Activated T-cell treated with anti-CD3 and anti-CD28 coated beads, Interleukin-2, amount 50 U/mL, for 4 hours (primary cell): ENCODE results near the gene CLC. TPM values are rescaled to one million over a fixed set of nuclear protein-coding genes. Genes with fewer than 3 reads are reported as not detected.
"Not testable (repeated sequence)": the region's sequence is repeated elsewhere in the genome, so short reads cannot be mapped to it uniquely, and the experiment has no call there.

Experiments
- ATAC-seq, 2 donors: fragments of 200-7000 bp; cut with Tn5 transposase; one replicate each; pipeline ENCODE4 v1.10.0; 2021
- DNase-seq: peaks from one replicate; pipeline ENCODE4 v3.0.0-alpha.2; 2020
- H3K27me3 Mint-ChIP-seq: one replicate; pipeline ENCODE4 v1.8.0; 2021; ENCODE audit warnings: low read depth, mixed read lengths
- H3K36me3 Mint-ChIP-seq: one replicate; pipeline ENCODE4 v1.8.0; 2022; ENCODE audit warnings: mixed read lengths; ENCODE audit not compliant: insufficient read depth
- H3K4me1 Mint-ChIP-seq: one replicate; pipeline ENCODE4 v1.8.0; 2021; ENCODE audit warnings: low read depth, mixed read lengths
- H3K4me3 Mint-ChIP-seq: one replicate; pipeline ENCODE4 v1.8.0; 2021; ENCODE audit warnings: mild to moderate bottlenecking, moderate library complexity, mixed read lengths
- H3K9me3 Mint-ChIP-seq: one replicate; pipeline ENCODE4 v1.8.0; 2021; ENCODE audit warnings: mixed read lengths
- total RNA-seq, 3 donors: library from RNA; stranded (reverse); gene quantifications; one replicate each; pipeline ENCODE4 v1.2.1, GENCODE V29; 2021

CLC gene
- total RNA-seq, 3 donors from 2014 or later, result 1.2 to 2.3 TPM; not detected in 1

DNA sequence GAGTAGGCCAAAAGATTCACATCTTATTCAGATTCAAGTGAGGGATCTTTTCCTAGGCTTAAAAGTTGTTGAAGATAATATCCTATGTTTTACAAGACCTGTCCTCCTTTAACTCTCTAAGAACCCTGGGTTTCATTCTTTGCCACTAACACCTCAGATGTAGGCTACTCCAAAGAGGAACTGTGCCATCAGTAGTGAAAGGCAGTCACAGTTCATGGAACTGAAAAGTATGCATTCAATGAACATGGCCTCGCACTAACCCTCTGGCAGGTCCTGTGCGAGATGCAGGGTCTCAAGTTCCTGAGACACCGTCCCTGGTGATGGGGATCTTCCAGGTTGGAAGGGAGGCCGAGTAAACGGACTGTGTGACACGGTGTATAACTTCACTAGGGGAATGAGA is 29.2 kb downstream of the CLC start:
- H3K4me1 Mint-ChIP-seq, result peaks cover 60% of the 10 kb centered on the region

GRCh38 chr19:39705578-39706188 is 32.1 kb downstream of the CLC start:
- ATAC-seq (peak; percentile 45 to 63), DNase-seq (no peak)
- Mint-ChIP-seq H3K4me3 (no peak overlapping the region), H3K4me1 (peaks cover 54% of the 10 kb centered on the region), H3K36me3 (no peaks in the 10 kb centered on the region), H3K27me3 (no peaks in the 10 kb centered on the region), H3K9me3 (no peaks in the 10 kb centered on the region)

More for the DNA sequence above, 29.2 kb downstream of the CLC start:
- ATAC-seq (no peak), DNase-seq (no peak)
- no peak overlapping the region for H3K4me3 Mint-ChIP-seq
- H3K9me3 Mint-ChIP-seq, result no peaks in the 10 kb centered on the region
- H3K27me3 Mint-ChIP-seq, result peaks cover 4% of the 10 kb centered on the region
- H3K36me3 Mint-ChIP-seq, result no peaks in the 10 kb centered on the region

- Mint-ChIP-seq H3K4me3 (no peak within 1 kb of the TSS), H3K27me3 (no peaks in the 10 kb centered on the region), H3K36me3 (no peaks in the 10 kb centered on the region), H3K9me3 (no peaks in the 10 kb centered on the region), H3K4me1 (peaks cover 41% of the 10 kb centered on the region)
- ATAC-seq (peak; percentile 83 to 85), DNase-seq (no peak)
Measured at GRCh38 chr19:39704181-39705044, 33.4 kb downstream of the CLC start, which contains the start of gene LGALS14. Gene LGALS14, plus strand, starts transcription at chr19:39704481. Its CDS starts 48 bp downstream, at chr19:39704529.

- Mint-ChIP-seq H3K4me3 (no peak overlapping the region), H3K27me3 (no peaks in the 10 kb centered on the region), H3K9me3 (no peaks in the 10 kb centered on the region), H3K36me3 (no peaks in the 10 kb centered on the region), H3K4me1 (peaks cover 26% of the 10 kb centered on the region)
- DNase-seq, result no peak
- ATAC-seq, result no peak
Measured at GRCh38 chr19:39701291-39701690, 36.5 kb downstream of the CLC start.

DNA sequence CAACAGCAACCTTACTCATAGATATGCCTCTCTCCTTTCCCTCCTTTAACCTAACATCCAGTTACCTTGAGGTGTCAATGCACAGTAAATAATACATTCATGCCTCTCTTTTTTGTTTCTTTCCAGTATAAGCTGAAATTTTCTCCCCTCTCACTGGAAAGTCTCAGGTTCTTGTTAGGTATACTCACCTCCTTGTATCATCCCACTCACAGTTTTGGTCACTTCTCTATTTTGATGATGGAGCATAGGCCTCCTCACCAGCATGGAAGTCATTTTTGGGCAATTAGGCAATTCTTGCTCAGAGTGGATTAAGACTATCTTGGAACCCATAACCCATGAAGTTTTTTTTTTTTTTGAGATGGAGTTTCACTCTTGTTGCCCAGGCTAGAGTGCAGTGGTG is 39.3 kb downstream of the CLC start:
- Mint-ChIP-seq H3K4me1 (peaks cover 2% of the 10 kb centered on the region), H3K27me3 (no peaks in the 10 kb centered on the region), H3K4me3 (no peak overlapping the region), H3K36me3 (no peaks in the 10 kb centered on the region), H3K9me3 (no peaks in the 10 kb centered on the region)
- ATAC-seq (no peak), DNase-seq (no peak)

DNA sequence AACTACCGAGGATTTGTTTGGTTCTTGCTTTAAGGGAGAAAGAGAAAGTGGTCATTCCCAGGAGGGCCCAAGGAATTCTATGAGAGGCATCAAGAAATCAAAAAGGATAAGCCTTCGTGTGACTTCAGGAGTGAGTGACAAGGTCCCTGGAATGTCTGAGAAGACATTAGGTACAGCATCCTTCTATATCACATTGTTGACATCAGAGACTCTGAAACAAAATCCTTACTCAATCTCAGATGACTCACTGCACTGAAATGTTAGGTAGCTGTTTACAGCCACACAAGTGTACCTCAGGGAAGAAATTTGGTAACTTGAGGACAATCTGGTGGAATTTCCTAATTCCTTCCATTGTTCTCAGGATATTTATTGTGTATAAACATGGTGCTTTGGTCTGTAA is 41.4 kb downstream of the CLC start:
- ATAC-seq (no peak), DNase-seq (no peak)
- H3K36me3 Mint-ChIP-seq, result no peaks in the 10 kb centered on the region
- no peak overlapping the region for H3K4me3 Mint-ChIP-seq
- H3K4me1 Mint-ChIP-seq, result no peaks in the 10 kb centered on the region
- H3K9me3 Mint-ChIP-seq, result no peaks in the 10 kb centered on the region
- no peaks in the 10 kb centered on the region for H3K27me3 Mint-ChIP-seq

- ATAC-seq, result no peak
- no peak overlapping the region for H3K4me3 Mint-ChIP-seq
- no peaks in the 10 kb centered on the region for H3K27me3 Mint-ChIP-seq
- no peaks in the 10 kb centered on the region for H3K36me3 Mint-ChIP-seq
- no peaks in the 10 kb centered on the region for H3K9me3 Mint-ChIP-seq
- no peak for DNase-seq
- no peaks in the 10 kb centered on the region for H3K4me1 Mint-ChIP-seq
Measured at GRCh38 chr19:39695759-39696158, 42.1 kb downstream of the CLC start.

GRCh38 chr19:39692822-39693221 is 45.0 kb downstream of the CLC start:
- DNase-seq, result no peak
- Mint-ChIP-seq H3K27me3 (no peaks in the 10 kb centered on the region), H3K4me3 (no peak overlapping the region), H3K36me3 (no peaks in the 10 kb centered on the region), H3K4me1 (no peaks in the 10 kb centered on the region), H3K9me3 (peaks cover 5% of the 10 kb centered on the region)
- ATAC-seq, result no peak

DNA sequence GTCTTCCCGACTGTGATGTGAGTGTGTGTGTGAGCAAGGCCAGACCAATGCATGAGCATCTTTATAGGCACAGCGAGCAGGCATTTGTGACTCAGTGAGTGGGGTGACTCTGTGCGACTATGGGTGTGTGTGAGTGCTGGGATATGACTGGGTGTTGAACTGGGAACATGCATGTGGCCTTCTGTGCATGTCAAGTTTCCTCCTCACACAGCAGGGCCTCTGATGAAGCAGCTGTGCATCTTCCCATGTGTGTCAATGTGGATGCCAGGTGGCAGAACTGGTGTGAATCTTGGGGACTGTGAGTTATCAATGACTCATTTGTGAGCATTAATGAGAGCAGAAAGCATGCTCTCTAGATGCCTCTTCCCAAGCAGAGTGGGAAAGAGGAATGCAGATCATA is 45.7 kb downstream of the CLC start:
- H3K4me3 Mint-ChIP-seq, result no peak overlapping the region
- H3K4me1 Mint-ChIP-seq, result no peaks in the 10 kb centered on the region
- H3K9me3 Mint-ChIP-seq, result peaks cover 5% of the 10 kb centered on the region
- peak; percentile 53 to 69 for ATAC-seq
- no peaks in the 10 kb centered on the region for H3K27me3 Mint-ChIP-seq
- H3K36me3 Mint-ChIP-seq, result no peaks in the 10 kb centered on the region
- DNase-seq, result no peak

DNA sequence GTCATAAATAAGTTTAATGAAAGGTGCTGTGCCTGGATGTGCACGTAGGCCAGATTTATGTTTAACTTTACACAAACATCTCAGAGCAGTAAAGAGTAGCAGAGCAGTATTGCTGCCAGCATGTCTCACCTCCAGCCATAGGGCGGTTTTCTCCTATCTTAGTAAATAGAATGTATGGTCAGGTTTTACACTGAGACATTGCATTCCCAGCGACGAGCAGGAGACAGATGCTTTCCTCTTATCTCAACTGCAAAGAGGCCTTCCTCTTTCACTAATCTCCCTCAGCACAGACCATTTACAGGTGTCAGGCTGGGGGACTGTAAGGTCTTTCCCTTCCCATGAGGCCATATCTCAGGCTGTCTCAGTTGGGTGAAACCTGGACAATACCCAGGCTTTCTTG is 49.2 kb downstream of the CLC start:
- not testable (repeated sequence) for H3K27me3 Mint-ChIP-seq, H3K4me3 Mint-ChIP-seq, H3K4me1 Mint-ChIP-seq, H3K9me3 Mint-ChIP-seq, H3K36me3 Mint-ChIP-seq, ATAC-seq, DNase-seq

GRCh38 chr19:39686739-39687138 is 51.1 kb downstream of the CLC start:
- peaks cover 5% of the 10 kb centered on the region for H3K9me3 Mint-ChIP-seq

GRCh38 chr19:39684267-39684666 is 53.6 kb downstream of the CLC start:
- Mint-ChIP-seq H3K4me1 (peaks cover 23% of the 10 kb centered on the region), H3K9me3 (no peaks in the 10 kb centered on the region), H3K36me3 (peaks cover 4% of the 10 kb centered on the region), H3K27me3 (no peaks in the 10 kb centered on the region), H3K4me3 (no peak overlapping the region)
- ATAC-seq, result no peak
- DNase-seq, result no peak

More at GRCh38 chr19:39686739-39687138, 51.1 kb downstream of the CLC start:
- Mint-ChIP-seq H3K4me1 (peaks cover 4% of the 10 kb centered on the region), H3K27me3 (no peaks in the 10 kb centered on the region), H3K36me3 (peaks cover 4% of the 10 kb centered on the region), H3K4me3 (no peak overlapping the region)
- ATAC-seq (no peak), DNase-seq (no peak)

DNA sequence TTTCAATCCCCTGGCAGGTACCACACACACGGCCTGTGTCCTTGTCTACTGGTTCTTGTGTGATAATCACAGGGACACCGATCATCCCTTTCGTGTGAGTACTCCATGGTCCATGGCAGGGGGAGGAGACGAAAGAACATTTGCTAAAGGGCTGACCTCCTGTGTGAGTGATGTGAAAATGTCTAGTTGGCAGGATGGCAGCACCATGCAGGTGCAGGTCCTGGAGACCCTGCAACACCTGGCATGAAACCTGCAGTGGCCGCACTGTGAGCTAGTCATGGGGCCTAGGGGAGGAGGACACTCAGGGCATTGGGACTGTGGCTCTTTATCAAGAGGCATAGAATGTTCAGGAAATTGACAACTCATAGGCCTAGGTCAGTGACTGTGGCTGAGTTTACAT is 56.4 kb downstream of the CLC start:
- peaks cover 3% of the 10 kb centered on the region for H3K36me3 Mint-ChIP-seq
- DNase-seq (no peak), ATAC-seq (no peak)
- no peak overlapping the region for H3K4me3 Mint-ChIP-seq
- no peaks in the 10 kb centered on the region for H3K27me3 Mint-ChIP-seq
- H3K9me3 Mint-ChIP-seq, result no peaks in the 10 kb centered on the region
- peaks cover 36% of the 10 kb centered on the region for H3K4me1 Mint-ChIP-seq
